Hematopoietic multipotent progenitor cell (in vitro differentiated cells): Measurements from ENCODE around the gene SBK2. TPM values are rescaled to one million over a fixed set of nuclear protein-coding genes. Genes with fewer than 3 reads are reported as not detected.

Experiments
- DNase-seq, 3 donors: peaks; one replicate each; pipeline ENCODE4 v3.0.0-alpha.2; 2011 to 2015; ENCODE audit warnings: low read depth in 2 of 3, low spot score in 2 of 3
- total RNA-seq: library from RNA; depleted of rRNA; stranded (reverse); fragments of >200 nt; gene quantifications from one replicate; pipeline ENCODE4 v1.2.3, GENCODE V29; 2012

SBK2 gene
- total RNA-seq, 1 donor, result under 0.01 TPM

DNA sequence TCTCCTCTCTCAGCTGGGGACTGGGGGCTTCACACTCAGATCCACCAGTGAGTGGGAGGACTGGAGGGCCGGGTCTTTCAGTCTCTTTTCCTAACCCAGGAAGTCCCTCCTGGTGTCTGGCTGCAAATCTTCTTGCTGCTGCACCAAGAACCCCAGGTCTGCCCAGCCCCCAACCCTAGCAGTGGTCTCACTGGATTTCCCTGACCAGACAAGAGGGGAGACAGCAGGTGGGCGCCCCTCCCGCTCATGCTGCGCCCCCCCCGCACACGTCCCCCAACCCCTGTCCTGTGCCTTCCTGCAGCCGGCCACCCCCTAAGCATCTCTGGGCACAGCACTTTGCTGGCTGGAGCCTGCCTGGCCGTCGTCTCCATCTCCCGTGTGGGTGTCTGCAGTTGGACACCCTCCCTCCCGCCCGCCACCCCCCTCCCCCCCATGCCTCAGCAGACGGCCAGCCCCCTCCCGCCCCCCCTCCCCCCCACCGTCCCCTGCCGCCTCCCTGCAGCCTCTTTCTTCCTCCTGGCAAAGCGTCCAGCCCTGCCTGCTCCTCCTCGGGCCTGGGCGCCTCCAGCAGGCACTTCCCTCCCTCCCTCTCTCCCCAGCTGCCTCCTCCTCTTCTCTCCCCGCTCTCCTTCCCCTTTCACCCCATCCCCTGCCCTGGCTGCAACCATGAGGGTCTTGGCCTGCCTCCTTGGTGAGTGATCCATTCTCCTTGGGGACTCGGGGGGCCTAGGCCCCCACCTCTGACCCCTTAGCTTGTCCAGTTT lies 48.8 kb downstream of the SBK2 start, which contains the start of gene SSC5D:
TSS of gene SSC5D (plus strand) at position 513 of the 764 bp plus-strand sequence. CDS start at position 667, 154 bp downstream.
- peak in 1 of 3 donors; percentile 15 for DNase-seq

DNA sequence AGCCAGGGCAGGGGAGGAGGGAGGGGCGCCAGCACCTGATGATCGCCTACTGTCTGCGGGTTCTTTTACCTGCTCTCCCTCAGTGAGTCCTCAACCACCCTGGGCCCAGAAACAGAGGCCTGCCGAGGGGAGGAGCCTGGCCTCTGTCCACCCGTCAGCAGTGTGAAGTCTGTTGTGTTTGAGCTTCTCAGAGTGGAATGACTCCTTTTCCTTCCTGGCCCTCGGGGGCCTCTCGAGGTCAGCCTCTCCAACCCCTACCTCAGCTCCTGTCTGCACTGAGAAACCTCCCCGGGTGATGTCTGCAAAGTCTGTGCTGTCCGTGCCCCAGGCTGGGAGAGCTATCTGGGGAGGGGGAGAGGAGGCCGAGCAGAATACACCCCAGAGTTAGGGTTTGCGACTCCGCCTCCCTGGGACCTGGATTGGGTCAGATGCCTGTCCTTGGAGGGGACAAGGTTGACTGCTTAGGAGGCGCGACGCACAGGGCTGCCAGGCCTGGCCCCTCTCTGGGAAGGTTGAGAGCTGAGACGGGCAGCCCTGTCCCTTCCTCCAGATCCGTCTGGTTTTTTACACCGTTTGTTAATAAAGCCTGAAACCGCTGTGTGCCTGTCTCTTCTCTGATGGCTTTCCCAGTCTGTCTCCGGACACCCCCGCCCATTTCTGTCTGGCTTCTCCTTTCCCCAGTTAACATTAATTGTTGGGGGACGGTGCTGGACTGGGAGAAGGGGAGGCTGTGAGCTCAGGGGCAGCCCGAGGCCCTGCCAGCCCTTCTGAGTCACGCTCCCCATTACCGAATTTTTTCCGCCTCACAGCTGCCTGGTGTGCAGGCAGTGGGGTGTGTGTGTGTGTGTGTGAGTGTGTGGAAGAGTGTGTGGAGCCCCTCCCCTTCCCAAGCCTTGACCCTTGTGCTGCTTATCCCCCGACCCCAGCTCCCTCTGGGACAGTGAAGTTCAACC lies 49.7 kb downstream of the SBK2 start:
- DNase-seq, result no peak

DNA sequence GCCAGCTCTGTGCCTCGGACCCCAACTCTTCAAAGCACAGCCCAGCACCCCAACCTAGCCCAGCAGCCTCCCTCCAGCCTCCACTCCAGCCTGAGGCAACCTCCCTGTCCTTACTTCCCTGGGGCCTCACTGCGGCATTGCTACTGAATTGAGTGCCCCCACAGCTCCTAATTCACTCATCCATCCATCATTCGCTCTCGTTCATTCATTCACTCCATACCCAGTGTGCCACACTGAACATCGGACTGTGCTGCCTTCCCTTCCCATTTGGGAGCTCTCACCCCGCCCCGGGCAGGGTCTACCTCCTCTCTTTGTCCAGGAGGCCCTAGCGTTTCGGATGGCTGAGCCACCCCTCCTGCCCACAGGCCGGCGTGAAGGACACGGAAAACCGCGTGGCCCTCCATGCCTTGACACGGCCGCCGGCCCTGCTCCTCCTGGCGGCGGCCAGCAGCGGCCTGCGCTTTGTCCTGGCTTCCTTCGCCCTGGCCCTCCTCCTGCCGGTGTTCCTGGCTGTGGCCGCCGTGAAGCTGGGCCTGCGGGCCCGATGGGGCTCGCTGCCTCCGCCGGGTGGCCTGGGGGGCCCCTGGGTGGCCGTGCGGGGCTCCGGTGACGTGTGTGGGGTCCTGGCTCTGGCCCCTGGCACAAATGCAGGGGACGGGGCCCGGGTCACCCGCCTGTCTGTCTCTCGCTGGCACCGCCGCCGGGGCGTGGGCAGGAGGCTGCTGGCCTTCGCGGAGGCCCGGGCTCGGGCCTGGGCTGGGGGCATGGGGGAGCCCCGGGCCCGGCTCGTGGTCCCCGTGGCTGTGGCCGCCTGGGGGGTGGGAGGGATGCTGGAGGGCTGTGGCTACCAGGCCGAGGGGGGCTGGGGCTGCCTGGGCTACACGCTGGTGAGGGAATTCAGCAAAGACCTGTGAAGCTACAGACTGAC lies 50.6 kb downstream of the SBK2 start:
- no peak for DNase-seq

DNA sequence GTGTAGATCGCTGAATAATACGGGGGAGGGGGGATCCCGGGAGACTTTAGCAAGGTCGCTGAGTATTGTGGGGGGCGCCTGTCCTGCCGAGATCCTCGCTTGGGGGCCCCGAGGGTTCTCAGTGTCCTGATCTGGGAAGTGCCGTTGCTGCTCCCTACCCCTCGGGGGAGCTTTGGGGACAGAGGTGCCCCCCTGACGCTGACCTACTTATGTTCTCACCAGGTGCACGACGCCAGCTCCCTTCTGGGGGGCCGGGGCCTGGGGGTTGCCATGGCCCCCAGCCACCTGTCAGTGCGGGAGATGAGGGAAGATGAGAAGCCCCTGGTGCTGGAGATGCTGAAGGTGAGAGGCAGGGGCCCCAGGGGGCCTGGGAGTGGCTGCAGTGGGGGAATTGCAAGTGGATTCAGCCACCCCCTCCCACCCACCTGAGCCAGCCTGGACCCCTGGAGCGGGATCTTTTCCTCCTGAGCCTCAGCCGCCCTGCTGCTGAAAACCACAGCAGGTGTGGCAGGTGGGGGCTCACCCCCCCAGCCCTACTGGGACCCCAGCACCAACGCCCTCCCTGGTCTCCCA lies 51.4 kb downstream of the SBK2 start:
- DNase-seq, result peak in 2 of 3 donors; percentile 27 to 28

DNA sequence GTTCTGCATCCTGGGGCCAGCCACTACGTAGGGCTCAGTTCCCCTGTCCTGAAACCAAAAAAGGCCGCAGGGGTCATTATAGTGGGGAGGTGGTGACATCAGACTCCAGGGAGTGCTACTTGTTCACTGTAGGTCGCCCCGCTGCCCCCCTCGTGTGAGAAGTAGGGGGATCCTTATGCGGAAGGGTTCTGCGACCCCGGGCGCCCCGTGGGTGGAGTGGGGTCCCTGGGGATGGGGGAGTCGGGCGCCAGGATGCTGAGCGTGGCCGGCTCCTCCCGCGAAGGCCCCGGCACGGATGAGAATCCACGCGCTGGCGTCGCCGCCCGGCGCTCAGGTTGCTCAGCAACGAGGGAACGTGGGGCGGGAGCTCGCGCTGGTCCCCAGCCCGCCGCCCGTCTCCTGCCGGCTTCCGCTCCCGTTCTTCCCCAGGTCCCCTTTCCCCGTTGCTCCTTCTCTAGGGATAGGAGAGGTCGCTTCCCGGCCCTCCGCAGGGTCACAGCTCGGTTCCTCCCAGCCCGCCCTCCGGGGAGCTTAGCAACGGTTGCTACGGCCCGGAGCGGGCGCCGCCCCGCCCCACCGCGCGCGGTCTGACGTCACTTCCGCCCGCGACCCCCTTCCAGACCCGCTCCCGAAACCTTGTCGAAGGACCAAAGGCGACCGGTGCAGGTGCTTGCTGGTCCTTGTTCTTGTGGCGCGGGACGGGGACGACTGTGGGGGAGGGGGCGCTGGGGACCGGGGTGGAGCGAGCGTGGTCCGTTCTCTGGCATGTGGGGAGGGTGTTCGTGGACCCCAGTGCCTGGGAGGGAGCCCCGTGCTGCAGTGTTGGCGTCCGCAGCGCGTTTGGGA lies 52.1 kb downstream of the SBK2 start, which contains the start of gene NAT14:
TSS of gene NAT14 (plus strand) at position 596 of the 846 bp plus-strand sequence. CDS start 521 bp downstream, outside the sequence.
- DNase-seq, result peak; percentile 54 to 70 (median 67)

DNA sequence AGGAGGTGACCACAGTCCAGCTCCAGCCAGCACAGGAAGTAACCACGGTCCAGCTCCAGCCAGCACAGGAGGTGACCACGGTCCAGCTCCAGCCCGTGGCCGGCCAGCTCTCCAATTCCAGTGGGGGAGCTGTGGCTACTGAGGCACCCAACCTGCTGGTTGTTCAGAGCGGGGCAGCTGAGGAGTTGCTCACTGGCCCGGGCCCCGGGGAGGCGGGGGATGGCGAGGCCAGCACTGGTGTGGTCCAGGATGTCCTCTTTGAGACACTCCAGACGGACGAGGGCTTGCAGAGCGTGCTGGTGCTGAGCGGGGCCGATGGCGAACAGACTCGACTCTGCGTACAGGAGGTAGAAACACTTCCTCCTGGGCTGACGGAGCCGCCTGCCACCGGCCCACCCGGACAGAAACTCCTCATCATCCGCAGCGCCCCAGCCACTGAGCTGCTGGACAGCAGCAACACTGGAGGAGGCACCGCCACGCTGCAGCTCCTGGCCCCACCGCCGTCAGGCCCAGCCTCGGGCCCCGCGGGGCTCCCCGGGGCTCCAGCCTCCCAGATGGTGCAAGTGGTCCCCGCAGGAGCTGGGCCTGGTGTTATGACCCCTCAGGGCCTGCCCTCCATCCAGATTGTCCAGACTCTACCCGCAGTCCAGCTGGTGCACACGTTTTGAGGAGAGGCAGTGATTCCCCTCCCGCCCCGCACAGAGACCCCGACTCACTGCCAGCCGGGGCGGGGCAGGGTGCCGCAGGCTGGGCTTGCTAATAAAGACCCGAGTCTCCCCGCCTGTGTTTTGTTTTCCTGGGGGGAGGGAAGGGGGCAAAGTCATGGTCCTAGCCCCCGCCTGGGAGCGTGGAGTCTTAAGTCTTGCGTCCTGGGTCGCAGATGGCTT lies 53.0 kb downstream of the SBK2 start:
- no peak for DNase-seq

DNA sequence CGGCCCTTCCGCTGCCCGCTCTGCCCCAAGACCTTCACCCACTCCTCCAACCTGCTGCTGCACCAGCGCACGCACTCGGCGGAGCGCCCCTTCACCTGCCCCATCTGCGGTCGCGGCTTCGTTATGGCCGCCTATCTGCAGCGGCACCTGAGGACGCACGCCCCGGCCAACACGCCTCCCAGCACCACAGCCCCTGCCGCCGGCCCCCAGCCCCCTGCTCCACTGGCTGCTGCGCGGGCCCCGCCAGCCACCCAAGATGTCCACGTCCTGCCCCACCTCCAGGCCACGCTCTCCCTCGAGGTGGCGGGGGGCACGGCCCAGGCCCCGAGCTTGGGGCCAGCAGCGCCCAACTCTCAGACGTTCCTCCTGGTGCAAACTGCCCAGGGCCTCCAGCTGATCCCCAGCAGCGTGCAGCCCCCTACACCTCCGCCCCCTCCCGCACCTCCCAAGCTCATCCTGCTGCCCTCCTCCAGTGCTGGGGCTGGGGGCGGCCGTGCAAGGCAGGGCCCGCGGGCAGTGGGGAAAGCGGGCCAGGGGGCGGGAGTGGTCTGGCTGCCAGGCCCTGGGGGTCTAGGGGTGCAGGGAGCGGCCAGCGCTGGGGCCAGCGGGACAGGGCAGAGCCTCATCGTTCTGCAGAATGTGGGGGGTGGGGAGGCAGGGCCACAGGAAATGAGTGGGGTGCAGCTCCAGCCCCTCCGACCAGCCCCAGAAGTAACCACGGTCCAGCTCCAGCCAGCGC lies 53.8 kb downstream of the SBK2 start:
- no peak for DNase-seq

DNA sequence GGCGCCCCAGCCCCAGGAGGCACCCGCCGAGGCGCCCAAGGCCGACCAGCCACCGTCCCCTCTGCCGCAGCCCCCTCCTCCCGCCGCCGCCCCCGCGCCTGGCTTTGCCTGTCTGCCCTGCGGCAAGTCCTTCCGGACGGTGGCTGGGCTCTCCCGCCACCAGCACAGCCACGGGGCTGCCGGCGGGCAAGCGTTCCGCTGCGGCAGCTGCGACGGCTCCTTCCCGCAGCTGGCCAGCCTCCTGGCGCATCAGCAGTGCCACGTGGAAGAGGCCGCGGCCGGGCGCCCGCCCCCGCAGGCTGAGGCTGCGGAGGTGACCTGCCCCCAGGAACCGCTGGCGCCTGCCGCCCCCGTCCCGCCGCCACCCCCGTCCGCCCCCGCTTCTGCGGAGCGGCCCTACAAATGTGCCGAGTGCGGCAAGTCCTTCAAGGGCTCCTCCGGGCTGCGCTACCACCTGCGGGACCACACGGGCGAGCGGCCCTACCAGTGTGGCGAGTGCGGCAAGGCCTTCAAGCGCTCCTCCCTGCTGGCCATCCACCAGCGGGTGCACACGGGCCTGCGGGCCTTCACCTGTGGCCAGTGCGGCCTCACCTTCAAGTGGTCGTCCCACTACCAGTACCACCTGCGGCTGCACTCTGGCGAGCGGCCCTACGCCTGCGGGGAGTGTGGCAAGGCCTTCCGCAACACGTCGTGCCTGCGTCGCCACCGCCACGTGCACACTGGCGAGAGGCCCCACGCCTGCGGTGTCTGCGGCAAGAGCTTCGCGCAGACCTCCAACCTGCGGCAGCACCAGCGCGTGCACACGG lies 54.6 kb downstream of the SBK2 start:
- DNase-seq, result no peak

DNA sequence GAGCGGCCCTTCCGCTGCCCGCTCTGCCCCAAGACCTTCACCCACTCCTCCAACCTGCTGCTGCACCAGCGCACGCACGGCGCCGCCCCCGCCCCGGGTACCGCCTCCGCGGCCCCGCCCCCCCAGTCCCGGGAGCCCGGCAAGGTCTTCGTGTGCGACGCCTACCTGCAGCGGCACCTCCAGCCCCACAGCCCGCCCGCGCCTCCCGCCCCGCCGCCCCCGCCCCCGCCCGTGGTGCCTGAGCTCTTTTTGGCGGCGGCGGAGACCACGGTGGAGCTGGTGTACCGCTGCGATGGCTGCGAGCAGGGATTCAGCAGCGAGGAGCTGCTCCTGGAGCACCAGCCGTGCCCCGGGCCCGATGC lies 55.2 kb downstream of the SBK2 start:
- DNase-seq, result no peak

DNA sequence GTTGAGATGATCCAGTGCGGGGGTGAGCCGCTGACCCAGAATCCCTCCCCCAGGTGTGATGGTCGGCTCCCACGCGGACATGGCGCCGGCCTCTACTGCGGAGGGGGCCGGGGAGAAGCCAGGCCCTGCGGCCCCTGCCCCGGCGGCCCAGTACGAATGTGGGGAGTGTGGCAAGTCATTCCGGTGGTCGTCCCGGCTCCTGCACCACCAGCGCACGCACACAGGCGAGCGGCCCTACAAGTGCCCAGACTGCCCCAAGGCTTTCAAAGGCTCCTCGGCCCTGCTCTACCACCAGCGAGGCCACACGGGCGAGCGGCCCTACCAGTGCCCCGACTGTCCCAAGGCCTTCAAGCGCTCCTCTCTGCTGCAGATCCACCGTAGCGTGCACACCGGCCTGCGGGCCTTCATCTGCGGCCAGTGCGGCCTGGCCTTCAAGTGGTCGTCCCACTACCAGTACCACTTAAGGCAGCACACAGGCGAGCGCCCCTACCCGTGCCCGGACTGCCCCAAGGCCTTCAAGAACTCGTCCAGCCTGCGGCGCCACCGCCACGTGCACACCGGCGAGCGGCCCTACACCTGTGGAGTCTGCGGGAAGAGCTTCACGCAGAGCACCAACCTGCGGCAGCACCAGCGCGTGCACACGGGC lies 55.7 kb downstream of the SBK2 start:
- no peak for DNase-seq

DNA sequence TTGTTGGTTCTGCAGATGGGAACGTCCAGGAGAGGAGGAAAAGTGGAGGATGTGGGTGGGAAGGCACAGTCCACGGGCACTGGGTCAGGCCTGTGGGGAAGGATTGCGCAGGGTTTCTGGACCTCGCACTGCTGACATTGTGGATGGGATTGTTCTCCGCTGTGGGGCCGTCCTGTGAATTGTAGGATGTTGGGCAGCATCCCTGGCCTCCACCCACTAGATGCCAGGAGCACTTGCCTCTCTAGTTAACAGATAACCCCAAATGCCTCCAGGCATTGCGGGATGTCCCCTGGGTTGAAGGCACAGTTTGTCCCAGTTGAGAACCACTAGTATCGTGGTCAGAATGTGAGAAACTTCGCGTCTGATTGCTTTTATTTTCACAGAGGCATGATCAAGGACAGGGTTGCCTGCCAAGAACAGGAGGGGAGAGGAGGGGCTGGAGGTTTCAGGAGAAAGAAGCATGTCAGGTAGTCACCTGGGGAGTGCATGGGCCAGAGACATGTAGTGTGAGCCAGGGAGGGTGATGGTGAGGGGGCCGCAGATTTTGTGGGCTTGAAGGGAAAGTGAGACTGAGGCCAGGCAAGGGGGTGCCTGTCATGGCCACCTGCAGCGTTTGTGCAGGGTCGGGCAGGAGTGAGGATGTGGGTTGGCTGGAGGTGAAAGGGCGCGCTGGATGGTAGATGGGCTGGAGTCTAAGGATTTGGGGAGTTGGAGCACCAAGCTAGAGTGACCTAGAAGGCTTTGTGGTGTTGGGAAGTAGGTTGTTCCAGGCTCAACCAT lies 57.3 kb downstream of the SBK2 start:
- DNase-seq, result no peak

DNA sequence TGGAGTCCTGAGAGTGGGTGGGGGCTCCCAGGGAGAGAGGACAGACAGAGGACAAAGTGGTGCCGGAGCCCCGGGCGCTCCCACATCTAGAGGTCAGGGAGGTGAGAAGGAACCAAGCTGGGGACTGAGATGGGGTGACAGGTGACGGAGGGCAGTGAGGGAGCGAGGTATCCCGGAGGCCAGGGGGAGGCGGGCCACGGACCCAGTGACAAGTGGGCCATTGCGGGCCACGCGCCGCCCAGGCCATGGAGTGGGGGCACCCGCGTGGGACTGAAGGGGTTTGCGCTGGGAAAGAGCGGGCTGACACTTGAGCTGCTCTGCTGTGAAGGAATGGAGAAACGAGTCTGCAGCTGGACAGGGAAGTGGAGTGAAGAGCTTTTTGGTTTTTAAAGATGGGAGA lies 57.9 kb downstream of the SBK2 start:
- DNase-seq, result no peak
